Gastroesophageal sphincter (tissue), 3 donors: ENCODE results near the gene EPHB2.

Experiments
- CTCF ChIP-seq, 4 experiments: fragments of 200-600 bp in 2 of 4; fragments of 450-650 bp in 2 of 4; sonication (generic) in 1 of 4; IDR thresholded peaks; one replicate each; pipeline ENCODE4 v1.5.1; 2017 to 2019; ENCODE audit warnings: antibody characterized with exemption in 4 of 4, mild to moderate bottlenecking in 2 of 4, moderate library complexity in 2 of 4
- EP300 ChIP-seq: sonication (generic); formaldehyde crosslinking; IDR thresholded peaks from one replicate; pipeline ENCODE4 v1.6.1; 2017; ENCODE audit warnings: antibody characterized with exemption, mild to moderate bottlenecking
- POLR2A ChIP-seq, 2 donors: fragments of 450-650 bp; IDR thresholded peaks; one replicate each; pipeline ENCODE4 v1.6.1; 2017; ENCODE audit warnings: antibody characterized with exemption in 2 of 2, mild to moderate bottlenecking in 2 of 2, moderate library complexity in 1 of 2
- POLR2AphosphoS5 ChIP-seq: sonication (generic); formaldehyde crosslinking; IDR thresholded peaks from one replicate; pipeline ENCODE4 v1.6.1; 2017; ENCODE audit warnings: antibody characterized with exemption

DNA sequence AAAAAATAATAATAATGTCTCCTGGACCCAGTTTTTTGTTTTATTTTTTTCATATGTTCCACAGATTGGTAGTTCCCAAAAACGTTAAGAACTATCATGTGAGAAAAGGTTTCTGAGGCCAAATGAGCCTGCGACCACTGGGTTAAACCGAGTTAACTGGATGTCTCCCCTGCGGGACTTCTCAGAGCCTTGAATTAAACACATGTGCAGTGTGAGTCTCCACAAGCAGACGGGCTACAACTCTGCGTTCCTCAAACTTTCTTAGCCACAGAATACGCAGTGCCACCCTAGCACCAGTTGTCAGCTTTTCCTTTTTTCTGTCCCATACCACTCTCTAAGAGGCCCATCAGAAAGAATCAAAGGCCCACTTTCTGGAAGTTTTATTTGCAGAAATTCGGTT, 164.1 kb downstream of the EPHB2 start:
- no peak for TF ChIP-seq CTCF (IDR thresholded peaks at IDR 0.05)
- TF ChIP-seq POLR2A (IDR thresholded peaks at IDR 0.05) = no peak
- no peak for TF ChIP-seq EP300
- no peak for TF ChIP-seq POLR2AphosphoS5
